IMR-90 (cell line): Measurements from ENCODE around the gene PODXL2. TPM values are rescaled to one million over a fixed set of nuclear protein-coding genes. Genes with fewer than 3 reads are reported as not detected.

Experiments
- ATAC-seq: fragments of 200-7000 bp; cut with Tn5 transposase; 2 replicates; pipeline ENCODE4 v1.9.1; 2020; ENCODE audit warnings: low read depth, mild to moderate bottlenecking, moderate library complexity
- BruUV-seq: library from RNA; stranded (reverse); fragments of 400-500 nt; replicated peaks from 2 replicates; lab custom pipeline; 2021; lab: Mats Ljungman, UMichigan
- CTCF ChIA-PET: fragments of 300-600 bp; formaldehyde crosslinking; extraction: SDS; loops from one replicate; lab custom pipeline; 2021; ENCODE audit warnings: antibody characterized with exemption; lab: Yijun Ruan, JAX
- POLR2A ChIA-PET: fragments of 300-600 bp; sonication (Branson Sonifier 250); formaldehyde crosslinking; loops from one replicate; lab custom pipeline; 2022; ENCODE audit warnings: antibody characterized with exemption; ENCODE audit not compliant: unreplicated experiment; lab: Charles Lee
- DNase-seq: peaks from one replicate; pipeline ENCODE4 v3.0.0; 2013
- H2AFZ ChIP-seq: replicated peaks from 2 replicates; pipeline ENCODE3; 2013; ENCODE audit warnings: low read length, mild to moderate bottlenecking; ENCODE audit not compliant: poor library complexity
- H2AK5ac ChIP-seq: 2 replicates; pipeline ENCODE4 v1.6.1; 2013; ENCODE audit warnings: low read depth, low read length, inconsistent platforms
- H2AK9ac ChIP-seq: replicated peaks from 2 replicates; pipeline ENCODE3; 2013; ENCODE audit warnings: mild to moderate bottlenecking, low read depth, low read length, moderate library complexity; ENCODE audit not compliant: poor library complexity
- H2BK120ac ChIP-seq: 2 replicates; pipeline ENCODE4 v1.6.1; 2013; ENCODE audit warnings: low read depth, low read length, inconsistent platforms
- H2BK15ac ChIP-seq: 3 replicates; pipeline ENCODE4 v1.6.1; 2013; ENCODE audit warnings: low read depth, low read length, inconsistent platforms
- H2BK20ac ChIP-seq: 2 replicates; pipeline ENCODE4 v1.6.1; 2013; ENCODE audit warnings: low read depth, mild to moderate bottlenecking, inconsistent platforms, low read length, moderate library complexity
- H2BK5ac ChIP-seq: 2 replicates; pipeline ENCODE4 v1.6.1; 2013; ENCODE audit warnings: mild to moderate bottlenecking, low read depth, low read length, inconsistent platforms; ENCODE audit not compliant: poor library complexity, severe bottlenecking
- H3K14ac ChIP-seq: replicated peaks from 2 replicates; pipeline ENCODE4 v1.6.1; 2013; ENCODE audit warnings: low read depth, low read length, inconsistent platforms
- H3K18ac ChIP-seq: 2 replicates; pipeline ENCODE4 v1.6.1; 2013; ENCODE audit warnings: low read depth, low read length, control low read depth
- H3K23ac ChIP-seq: 2 replicates; pipeline ENCODE4 v1.6.1; 2013; ENCODE audit warnings: low read depth, low read length, inconsistent platforms
- H3K27ac ChIP-seq: 2 replicates; pipeline ENCODE4 v1.5.1; 2013; ENCODE audit warnings: mild to moderate bottlenecking, control low read depth, low read length; ENCODE audit not compliant: insufficient read depth
- H3K27me3 ChIP-seq: 2 replicates; pipeline ENCODE4 v1.6.1; 2013; ENCODE audit warnings: low read length; ENCODE audit not compliant: control insufficient read depth, insufficient read depth
- H3K36me3 ChIP-seq: 2 replicates; pipeline ENCODE4 v1.6.1; 2013; ENCODE audit warnings: low read length, mixed read lengths; ENCODE audit not compliant: control insufficient read depth, insufficient read depth
- H3K4ac ChIP-seq: 2 replicates; pipeline ENCODE4 v1.6.1; 2013; ENCODE audit warnings: low read depth, low read length, inconsistent platforms
- H3K4me1 ChIP-seq: 2 replicates; pipeline ENCODE4 v1.6.1; 2013; ENCODE audit warnings: low read length, mixed read lengths; ENCODE audit not compliant: control insufficient read depth, insufficient read depth
- H3K4me2 ChIP-seq: 2 replicates; pipeline ENCODE4 v1.6.1; 2013; ENCODE audit warnings: low read depth, mild to moderate bottlenecking, control low read depth, low read length, moderate library complexity
- H3K4me3 ChIP-seq: 2 replicates; pipeline ENCODE4 v1.5.1; 2013; ENCODE audit warnings: low read depth, mild to moderate bottlenecking, control low read depth, low read length, moderate library complexity; ENCODE audit not compliant: insufficient read depth
- H3K56ac ChIP-seq: 2 replicates; pipeline ENCODE4 v1.6.1; 2013; ENCODE audit warnings: low read length, inconsistent platforms; ENCODE audit not compliant: insufficient read depth; ENCODE audit errors: extremely low read depth
- H3K79me1 ChIP-seq, 2 experiments: 2 replicates each; pipeline ENCODE4 v1.6.1; 2013; ENCODE audit warnings: low read length in 2 of 2, inconsistent platforms in 1 of 2, low read depth in 1 of 2
- H3K9ac ChIP-seq: 2 replicates; pipeline ENCODE4 v1.6.1; 2013; ENCODE audit warnings: low read depth, low read length, control low read depth
- H3K9me1 ChIP-seq: 2 replicates; pipeline ENCODE4 v1.6.1; 2013; ENCODE audit warnings: low read length, inconsistent platforms; ENCODE audit not compliant: insufficient read depth
- H3K9me3 ChIP-seq: 2 replicates; pipeline ENCODE4 v1.6.1; 2013; ENCODE audit warnings: low read length; ENCODE audit not compliant: control insufficient read depth, insufficient read depth
- H4K20me1 ChIP-seq: 2 replicates; pipeline ENCODE4 v1.6.1; 2013; ENCODE audit warnings: low read length, inconsistent platforms; ENCODE audit not compliant: insufficient read depth
- H4K5ac ChIP-seq: 2 replicates; pipeline ENCODE4 v1.6.1; 2013; ENCODE audit warnings: mild to moderate bottlenecking, low read depth, low read length, control low read depth
- H4K8ac ChIP-seq, 2 experiments: 2 replicates each; pipeline ENCODE4 v1.6.1; 2013; ENCODE audit warnings: low read depth in 2 of 2, low read length in 2 of 2, control low read depth in 1 of 2, inconsistent platforms in 1 of 2
- H4K91ac ChIP-seq: 2 replicates; pipeline ENCODE4 v1.6.1; 2013; ENCODE audit warnings: low read depth, low read length, inconsistent platforms; ENCODE audit not compliant: insufficient read depth
- BHLHE40 ChIP-seq: fragments of 150-350 bp; IDR thresholded peaks from 2 replicates; pipeline ENCODE4 v1.6.1; 2016; ENCODE audit warnings: mild to moderate bottlenecking, low read depth, low read length
- CHD1 ChIP-seq: IDR thresholded peaks from 2 replicates; pipeline ENCODE4 v1.6.1; 2012; ENCODE audit warnings: low read depth, low read length, improper control_type of control experiment
- FOS ChIP-seq: fragments of 150-350 bp; IDR thresholded peaks from 2 replicates; pipeline ENCODE4 v1.6.1; 2016; ENCODE audit warnings: low read depth, low read length
- MAFK ChIP-seq: IDR thresholded peaks from 2 replicates; pipeline ENCODE4 v1.6.1; 2012; ENCODE audit warnings: low read depth, low read length, improper control_type of control experiment
- MAZ ChIP-seq: IDR thresholded peaks from 2 replicates; pipeline ENCODE4 v1.6.1; 2012; ENCODE audit warnings: low read depth, mild to moderate bottlenecking, low read length, improper control_type of control experiment, moderate library complexity, borderline replicate concordance
- RAD21 ChIP-seq: IDR thresholded peaks from 2 replicates; pipeline ENCODE4 v1.6.1; 2012; ENCODE audit warnings: low read length, improper control_type of control experiment
- RFX5 ChIP-seq: IDR thresholded peaks from 2 replicates; pipeline ENCODE4 v1.8.0; 2012; ENCODE audit warnings: low read depth, mild to moderate bottlenecking, low read length, moderate library complexity
- SMC3 ChIP-seq: fragments of 150-350 bp; IDR thresholded peaks from 2 replicates; pipeline ENCODE4 v1.6.1; 2016; ENCODE audit warnings: low read depth, mild to moderate bottlenecking, antibody characterized with exemption, low read length, moderate library complexity
- USF2 ChIP-seq: fragments of 150-350 bp; IDR thresholded peaks from 2 replicates; pipeline ENCODE4 v1.6.1; 2017; ENCODE audit warnings: mild to moderate bottlenecking, antibody characterized with exemption, low read length, low read depth
- WGBS, 2 experiments: methylation state at CpG; one replicate each; pipeline versions ENCODE4 v1.1.5 to v1.1.7; 2013; ENCODE audit warnings: missing lambda C conversion rate in 2 of 2; ENCODE audit not compliant: insufficient read length in 1 of 2; ENCODE audit errors: extremely low coverage in 2 of 2; 5-methylcytosine and 5-hydroxymethylcytosine counted together
- dilution Hi-C: fragments of 300-500 bp; cut with HindIII; formaldehyde crosslinking; loops from one replicate; pipeline ENCODE4 v1.14.3; 2018; ENCODE audit warnings: low sequenced_read_pairs; ENCODE audit not compliant: unreplicated experiment
- in situ Hi-C: fragments of 300-500 bp; cut with MboI; formaldehyde crosslinking; loops from 3 replicates; pipeline ENCODE4 v1.14.3; 2019; ENCODE audit warnings: low sequenced_read_pairs, inconsistent platforms, mixed read lengths
- intact Hi-C: fragments of 100-400 bp; cut with micrococcal nuclease; formaldehyde crosslinking; loops from 2 replicates; pipeline ENCODE4 v1.10.0; 2022
- polyA plus RNA-seq, 3 experiments: library from polyadenylated mRNA; depleted of rRNA; stranded (reverse); fragments of >200 nt; gene quantifications; 2 replicates each; pipeline ENCODE4 v1.2.3, GENCODE V29; 2012; ENCODE audit warnings: low replicate concordance in 1 of 3
- total RNA-seq: library from RNA; depleted of rRNA; stranded (reverse); fragments of >200 nt; gene quantifications from 2 replicates; pipeline ENCODE4 v1.2.3, GENCODE V29; 2012
- TF ChIP-seq, protein P1 (sequence below): conservative IDR thresholded peaks from 2 replicates; pipeline ENCODE4 v1.5.1; 2012; ENCODE audit warnings: mild to moderate bottlenecking, low read depth, low read length, improper control_type of control experiment

PODXL2 gene
- total and polyA plus RNA-seq, 2 of the 4 experiments (the other 2 are of a cell fraction) = 1.6 to 5.4 TPM

GRCh38 chr3:127614928-127615589 lies 13.9 kb upstream of the PODXL2 start:
- Histone ChIP-seq H3K9me1 (peaks cover 3% of the 10 kb centered on the region; the same call in 1 of the 2 replicates), H3K79me1 (peaks cover 3 to 14% of the 10 kb centered on the region in 2 experiments; a peak in 2 of 4 replicates), H4K91ac (no peak overlapping the region), H4K5ac (no peak overlapping the region), H3K27ac (no peak overlapping the region), H3K27me3 (no peaks in the 10 kb centered on the region), H3K9me3 (no peaks in the 10 kb centered on the region), H4K20me1 (no peaks in the 10 kb centered on the region), H3K9ac (no peak overlapping the region), H3K4me1 (peaks cover 9% of the 10 kb centered on the region), H2AK5ac (no peak overlapping the region), H3K36me3 (peaks cover 17% of the 10 kb centered on the region), H3K56ac (no peak overlapping the region), H2BK5ac (no peak overlapping the region), H3K4ac (no peak overlapping the region), H3K23ac (no peak overlapping the region), H3K4me3 (no peak overlapping the region), H4K8ac (no peak overlapping the region), H2BK15ac (no peak overlapping the region), H2AFZ (no peak overlapping the region), H2BK20ac (no peak overlapping the region), H2BK120ac (no peak overlapping the region), H3K4me2 (no peak overlapping the region), H3K18ac (no peak overlapping the region), H2AK9ac (no peak overlapping the region), H3K14ac (no peak overlapping the region)
- DNase-seq (no peak), ATAC-seq (no peak; the same call in 1 of the 2 replicates)
- dilution Hi-C loops = no loop called here
- in situ Hi-C loops = no loop called here
- ChIA-PET CTCF (no interaction called here), POLR2A (no interaction called here)
- intact Hi-C loops = no loop called here
- no TSS peak for BruUV-seq
- no peak for TF ChIP-seq MAZ
- no peak for TF ChIP-seq CHD1
- TF ChIP-seq MAFK = no peak
- TF ChIP-seq, protein P1, sequence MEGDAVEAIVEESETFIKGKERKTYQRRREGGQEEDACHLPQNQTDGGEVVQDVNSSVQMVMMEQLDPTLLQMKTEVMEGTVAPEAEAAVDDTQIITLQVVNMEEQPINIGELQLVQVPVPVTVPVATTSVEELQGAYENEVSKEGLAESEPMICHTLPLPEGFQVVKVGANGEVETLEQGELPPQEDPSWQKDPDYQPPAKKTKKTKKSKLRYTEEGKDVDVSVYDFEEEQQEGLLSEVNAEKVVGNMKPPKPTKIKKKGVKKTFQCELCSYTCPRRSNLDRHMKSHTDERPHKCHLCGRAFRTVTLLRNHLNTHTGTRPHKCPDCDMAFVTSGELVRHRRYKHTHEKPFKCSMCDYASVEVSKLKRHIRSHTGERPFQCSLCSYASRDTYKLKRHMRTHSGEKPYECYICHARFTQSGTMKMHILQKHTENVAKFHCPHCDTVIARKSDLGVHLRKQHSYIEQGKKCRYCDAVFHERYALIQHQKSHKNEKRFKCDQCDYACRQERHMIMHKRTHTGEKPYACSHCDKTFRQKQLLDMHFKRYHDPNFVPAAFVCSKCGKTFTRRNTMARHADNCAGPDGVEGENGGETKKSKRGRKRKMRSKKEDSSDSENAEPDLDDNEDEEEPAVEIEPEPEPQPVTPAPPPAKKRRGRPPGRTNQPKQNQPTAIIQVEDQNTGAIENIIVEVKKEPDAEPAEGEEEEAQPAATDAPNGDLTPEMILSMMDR = no peak
- TF ChIP-seq RAD21 = no peak
- TF ChIP-seq USF2 = no peak
- TF ChIP-seq BHLHE40 = no peak
- TF ChIP-seq SMC3 = no peak
- TF ChIP-seq RFX5 = no peak
- TF ChIP-seq FOS = no peak
- WGBS, 2 experiments = 100% methylated on average over 1 of the region's 4 CpGs; no CpG with 5 or more reads in 1 of the 2 experiments
